Erythroblast (primary cell): ENCODE data around the gene ZNF407.

Source experiments
- GATA1 ChIP-seq: IDR thresholded peaks from 2 replicates; pipeline ENCODE4 v1.6.1; 2011; ENCODE audit warnings: low read depth, mild to moderate bottlenecking, control low read depth, low read length, moderate library complexity
- POLR2A ChIP-seq: IDR thresholded peaks from 2 replicates; pipeline ENCODE4 v1.6.1; 2011; ENCODE audit warnings: mild to moderate bottlenecking, low read length

DNA sequence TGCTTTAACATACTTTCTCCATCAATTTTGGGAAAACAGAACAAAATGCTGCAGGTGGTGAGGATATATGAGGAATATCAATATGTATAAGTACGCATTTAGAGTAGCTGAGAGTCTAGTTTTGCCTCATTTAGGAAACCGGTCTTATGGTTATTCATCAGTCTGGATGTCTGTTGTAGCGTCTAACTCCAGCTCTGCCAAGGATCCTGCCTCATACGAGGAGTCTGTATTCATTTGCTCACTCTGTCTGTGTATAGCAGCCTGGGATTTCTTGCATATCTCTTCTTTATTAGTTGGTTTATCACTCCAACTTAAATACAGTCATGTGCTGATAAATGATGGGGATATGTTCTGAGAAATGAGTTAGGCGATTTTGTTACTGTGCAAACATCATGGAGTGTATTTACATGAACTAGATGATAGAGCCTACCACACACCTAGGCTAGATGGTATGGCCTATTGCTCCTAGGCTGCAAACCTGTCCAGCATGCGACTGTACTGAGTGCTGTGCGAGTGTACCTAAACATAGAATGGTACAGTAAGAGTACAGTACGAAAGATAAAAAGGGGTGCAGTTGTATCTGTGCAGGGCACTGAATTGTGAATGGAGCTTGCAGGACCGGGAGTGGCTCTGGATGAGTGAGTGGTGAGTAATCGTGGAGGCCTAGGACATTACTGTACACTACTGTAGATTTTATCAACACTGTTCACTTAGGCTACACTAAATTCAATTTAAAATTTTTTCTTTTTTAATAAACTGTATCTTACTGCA lies 148.1 kb downstream of the ZNF407 start:
- TF ChIP-seq POLR2A (no peak), GATA1 (no peak)
